Body of pancreas (tissue), 4 donors: ENCODE data around the gene EPHA10. TPM values are rescaled to one million over a fixed set of nuclear protein-coding genes. Genes with fewer than 3 reads are reported as not detected.

Experiments
- ATAC-seq: fragments of 150-250 bp; one replicate; pipeline ENCODE4 v1.9.1; 2016
- DNase-seq, 4 donors: peaks; one replicate each; pipeline ENCODE4 v3.0.0-alpha.2; 2019
- H3K27ac ChIP-seq, 4 donors: fragments of 200-600 bp; sonication (generic); 1 replicate in 3 of 4; 2 replicates in 1 of 4; pipeline versions ENCODE4 v1.5.1 to v1.6.1; 2016 to 2019; ENCODE audit warnings: mild to moderate bottlenecking in 1 of 4, mixed read lengths in 1 of 4, moderate library complexity in 1 of 4
- H3K27me3 ChIP-seq, 2 donors: fragments of 200-600 bp; sonication (generic); one replicate each; pipeline ENCODE4 v1.6.0; 2016; ENCODE audit warnings: mild to moderate bottlenecking in 1 of 2
- H3K36me3 ChIP-seq, 2 donors: fragments of 200-600 bp; sonication (generic); replicated peaks in 1 of 2; 2 replicates each; pipeline ENCODE4 v1.5.1; 2016; ENCODE audit warnings: low read depth in 2 of 2; ENCODE audit not compliant: insufficient read depth in 1 of 2
- H3K4me1 ChIP-seq: fragments of 200-600 bp; sonication (generic); one replicate; pipeline ENCODE4 v1.6.0; 2016
- H3K4me3 ChIP-seq, 2 donors: fragments of 200-600 bp; sonication (generic); 1 replicate in 1 of 2; 2 replicates in 1 of 2; pipeline ENCODE4 v1.5.1; 2016 to 2019
- H3K9me3 ChIP-seq, 3 donors: fragments of 200-600 bp; sonication (generic); 1 replicate in 2 of 3; 2 replicates in 1 of 3; pipeline ENCODE4 v1.5.1; 2016
- CTCF ChIP-seq, 7 experiments: fragments of 450-650 bp in 4 of 7; fragments of 200-600 bp in 3 of 7; sonication (generic) in 3 of 7; IDR thresholded peaks; one replicate each; pipeline ENCODE4 v1.5.1; 2016 to 2019; ENCODE audit warnings: antibody characterized with exemption in 7 of 7
- POLR2A ChIP-seq, 3 donors: fragments of 450-650 bp; IDR thresholded peaks; one replicate each; pipeline ENCODE4 v1.6.1; 2016; ENCODE audit warnings: antibody characterized with exemption in 3 of 3, mild to moderate bottlenecking in 2 of 3
- WGBS, 2 donors: methylation state at CpG; one replicate each; pipeline ENCODE4 v1.1.5; 2017; 5-methylcytosine and 5-hydroxymethylcytosine counted together
- intact Hi-C: fragments of 100-400 bp; cut with DNase I; formaldehyde crosslinking; loops from one replicate; pipeline ENCODE4 v1.15.1; 2023
- total RNA-seq, 2 donors: library from RNA; depleted of rRNA; stranded (reverse); fragments of >200 nt; gene quantifications; one replicate each; pipeline ENCODE4 v1.1.0, GENCODE V29; 2016

Gene EPHA10
- total RNA-seq, 2 donors from 2014 or later = 1.6 to 2.0 TPM

- 43 to 55% methylated on average over 27 to 32 of the region's 32 CpGs for WGBS, 2 donors
- H3K9me3 ChIP-seq = no peaks in the 10 kb centered on the region
- no peak for TF ChIP-seq POLR2A (IDR thresholded peaks at IDR 0.05)
- TF ChIP-seq CTCF (IDR thresholded peaks at IDR 0.05) = no peak
- H3K4me3 ChIP-seq = no peak overlapping the region
- DNase-seq (no peak), ATAC-seq (no peak)
- intact Hi-C loops = no loop called here
- no peaks in the 10 kb centered on the region for H3K27me3 ChIP-seq
- no peak overlapping the region for H3K27ac ChIP-seq
- H3K36me3 ChIP-seq = no peaks in the 10 kb centered on the region
- H3K4me1 ChIP-seq = peaks cover 11% of the 10 kb centered on the region
These were observed 30.0 kb downstream of the EPHA10 start for GRCh38 chr1:37734629-37735591.

- DNase-seq = peak in 1 of 4 donors; percentile 10
- H3K27me3 ChIP-seq = no peaks in the 10 kb centered on the region
- H3K36me3 ChIP-seq = no peaks in the 10 kb centered on the region
- ATAC-seq = no peak
- H3K27ac ChIP-seq = no peak overlapping the region
- no peaks in the 10 kb centered on the region for H3K4me1 ChIP-seq
- intact Hi-C loops = no loop called here
- TF ChIP-seq CTCF (IDR thresholded peaks at IDR 0.05) (no peak), POLR2A (IDR thresholded peaks at IDR 0.05) (no peak)
- H3K4me3 ChIP-seq = no peak overlapping the region
- H3K9me3 ChIP-seq = no peaks in the 10 kb centered on the region
- 71% methylated on average over 12 of the region's 12 CpGs for WGBS, 2 donors
These were observed 32.7 kb downstream of the EPHA10 start for GRCh38 chr1:37732111-37732780.

GRCh38 chr1:37731312-37732019 lies 33.5 kb downstream of the EPHA10 start:
- Histone ChIP-seq H3K27ac (no peak overlapping the region), H3K9me3 (no peaks in the 10 kb centered on the region), H3K36me3 (no peaks in the 10 kb centered on the region), H3K27me3 (no peaks in the 10 kb centered on the region), H3K4me1 (no peaks in the 10 kb centered on the region), H3K4me3 (no peak overlapping the region)
- DNase-seq = no peak
- no peak for TF ChIP-seq POLR2A (IDR thresholded peaks at IDR 0.05)
- no peak for TF ChIP-seq CTCF (IDR thresholded peaks at IDR 0.05)
- 90 to 92% methylated on average over 15 of the region's 15 CpGs for WGBS, 2 donors
- no peak for ATAC-seq
- intact Hi-C loops = no loop called here

GRCh38 chr1:37730376-37730775 lies 34.5 kb downstream of the EPHA10 start:
- H3K9me3 ChIP-seq = no peaks in the 10 kb centered on the region
- H3K27me3 ChIP-seq = no peaks in the 10 kb centered on the region
- no peaks in the 10 kb centered on the region for H3K36me3 ChIP-seq
- whole genome bisulfite sequencing, 2 donors = 69 to 83% methylated on average over 5 of the region's 5 CpGs
- no peaks in the 10 kb centered on the region for H3K4me1 ChIP-seq
- DNase-seq (no peak), ATAC-seq (no peak)
- no peak overlapping the region for H3K27ac ChIP-seq
- intact Hi-C loops = no loop called here
- no peak for TF ChIP-seq CTCF (IDR thresholded peaks at IDR 0.05)
- TF ChIP-seq POLR2A (IDR thresholded peaks at IDR 0.05) = no peak
- no peak overlapping the region for H3K4me3 ChIP-seq
